Suprapubic skin (tissue), 4 donors: Measurements from ENCODE around the gene MAPK12. TPM values are rescaled to one million over a fixed set of nuclear protein-coding genes. Genes with fewer than 3 reads are reported as not detected.

Experiments used
- DNase-seq, 2 donors: peaks; one replicate each; pipeline ENCODE4 v3.0.0-alpha.2; 2019; ENCODE audit warnings: low spot score in 2 of 2
- H3K27ac ChIP-seq: fragments of 200-600 bp; sonication (generic); one replicate; pipeline ENCODE4 v1.5.1; 2019
- H3K27me3 ChIP-seq: fragments of 200-600 bp; sonication (generic); one replicate; pipeline ENCODE4 v1.5.1; 2019
- H3K36me3 ChIP-seq: fragments of 200-600 bp; sonication (generic); one replicate; pipeline ENCODE4 v1.5.1; 2019
- H3K4me1 ChIP-seq: fragments of 200-600 bp; sonication (generic); one replicate; pipeline ENCODE4 v1.5.1; 2019
- H3K4me3 ChIP-seq: fragments of 200-600 bp; sonication (generic); one replicate; pipeline ENCODE4 v1.5.1; 2019; ENCODE audit warnings: mild to moderate bottlenecking
- H3K9me3 ChIP-seq: fragments of 200-600 bp; sonication (generic); one replicate; pipeline ENCODE4 v1.5.1; 2019
- CTCF ChIP-seq, 2 donors: fragments of 200-600 bp in 1 of 2; fragments of 450-650 bp in 1 of 2; sonication (generic) in 1 of 2; IDR thresholded peaks; one replicate each; pipeline ENCODE4 v1.5.1; 2016 to 2019; ENCODE audit warnings: antibody characterized with exemption in 2 of 2, mild to moderate bottlenecking in 1 of 2, moderate library complexity in 1 of 2
- EP300 ChIP-seq: sonication (generic); formaldehyde crosslinking; IDR thresholded peaks from one replicate; pipeline ENCODE4 v1.6.1; 2017; ENCODE audit warnings: antibody characterized with exemption
- POLR2A ChIP-seq, 2 donors: fragments of 450-650 bp; IDR thresholded peaks; one replicate each; pipeline ENCODE4 v1.6.1; 2017; ENCODE audit warnings: antibody characterized with exemption in 2 of 2, mild to moderate bottlenecking in 2 of 2, moderate library complexity in 2 of 2
- POLR2AphosphoS5 ChIP-seq, 3 donors: sonication (generic); formaldehyde crosslinking; IDR thresholded peaks; one replicate each; pipeline ENCODE4 v1.6.1; 2017; ENCODE audit warnings: antibody characterized with exemption in 3 of 3
- WGBS: methylation state at CpG from one replicate; pipeline ENCODE4 v1.1.5; 2018; 5-methylcytosine and 5-hydroxymethylcytosine counted together
- total RNA-seq, 4 donors: library from RNA; depleted of rRNA; stranded (reverse); fragments of >200 nt; gene quantifications; one replicate each; pipeline ENCODE4 v1.1.0, GENCODE V29; 2016

Gene MAPK12
- total RNA-seq, 4 donors from 2014 or later = 1.3 to 5.7 (median 3.3) TPM

GRCh38 chr22:50215297-50216054 lies 46.0 kb downstream of the MAPK12 start:
- H3K9me3 ChIP-seq = no peaks in the 10 kb centered on the region
- H3K27me3 ChIP-seq = no peaks in the 10 kb centered on the region
- no peak overlapping the region for H3K4me3 ChIP-seq
- peak in 1 of 2 donors; percentile 71 for DNase-seq
- WGBS = 60% methylated on average over 14 of the region's 17 CpGs
- no peak overlapping the region for H3K27ac ChIP-seq
- TF ChIP-seq EP300 = no peak
- no peak for TF ChIP-seq CTCF (IDR thresholded peaks at IDR 0.05)
- H3K36me3 ChIP-seq = peaks cover 74% of the 10 kb centered on the region
- peaks cover 11% of the 10 kb centered on the region for H3K4me1 ChIP-seq

GRCh38 chr22:50213263-50213662 lies 48.2 kb downstream of the MAPK12 start:
- no peak for DNase-seq
- WGBS = 88% methylated on average over 9 of the region's 9 CpGs
- Histone ChIP-seq H3K27ac (no peak overlapping the region), H3K36me3 (peaks cover 73% of the 10 kb centered on the region), H3K4me3 (no peak overlapping the region), H3K9me3 (no peaks in the 10 kb centered on the region), H3K27me3 (no peaks in the 10 kb centered on the region), H3K4me1 (peaks cover 9% of the 10 kb centered on the region)
- TF ChIP-seq CTCF (IDR thresholded peaks at IDR 0.05) = no peak
- TF ChIP-seq POLR2AphosphoS5 (IDR thresholded peaks at IDR 0.05) = no peak
- TF ChIP-seq POLR2A (IDR thresholded peaks at IDR 0.05) = no peak
- no peak for TF ChIP-seq EP300

- TF ChIP-seq POLR2AphosphoS5 (IDR thresholded peaks at IDR 0.05) (no peak), EP300 (no peak), POLR2A (IDR thresholded peaks at IDR 0.05) (no peak), CTCF (IDR thresholded peaks at IDR 0.05) (no peak)
- peaks cover 17% of the 10 kb centered on the region for H3K4me1 ChIP-seq
- 88% methylated on average over 14 of the region's 14 CpGs for WGBS
- H3K27me3 ChIP-seq = no peaks in the 10 kb centered on the region
- H3K27ac ChIP-seq = no peak overlapping the region
- no peak for DNase-seq
- H3K4me3 ChIP-seq = no peak overlapping the region
- no peaks in the 10 kb centered on the region for H3K9me3 ChIP-seq
- H3K36me3 ChIP-seq = peaks cover 70% of the 10 kb centered on the region
Measured at GRCh38 chr22:50211147-50211546, 50.3 kb downstream of the MAPK12 start.

GRCh38 chr22:50210378-50211139 lies 50.9 kb downstream of the MAPK12 start:
- Histone ChIP-seq H3K27me3 (no peaks in the 10 kb centered on the region), H3K27ac (no peak overlapping the region), H3K36me3 (peaks cover 69% of the 10 kb centered on the region), H3K4me1 (peaks cover 15% of the 10 kb centered on the region), H3K4me3 (no peak overlapping the region), H3K9me3 (no peaks in the 10 kb centered on the region)
- TF ChIP-seq CTCF (IDR thresholded peaks at IDR 0.05) (no peak), POLR2AphosphoS5 (IDR thresholded peaks at IDR 0.05) (no peak), POLR2A (IDR thresholded peaks at IDR 0.05) (no peak), EP300 (no peak)
- WGBS = 90% methylated on average over 7 of the region's 32 CpGs
- no peak for DNase-seq

GRCh38 chr22:50209893-50210292 lies 51.6 kb downstream of the MAPK12 start:
- DNase-seq = no peak
- TF ChIP-seq POLR2A (IDR thresholded peaks at IDR 0.05) (no peak), EP300 (no peak), CTCF (IDR thresholded peaks at IDR 0.05) (peak; percentile 73 to 88), POLR2AphosphoS5 (IDR thresholded peaks at IDR 0.05) (no peak)
- 6% methylated on average over 8 of the region's 20 CpGs for WGBS
- no peaks in the 10 kb centered on the region for H3K9me3 ChIP-seq
- no peaks in the 10 kb centered on the region for H3K27me3 ChIP-seq
- H3K4me1 ChIP-seq = peaks cover 14% of the 10 kb centered on the region
- peaks cover 63% of the 10 kb centered on the region for H3K36me3 ChIP-seq
- H3K4me3 ChIP-seq = no peak overlapping the region
- H3K27ac ChIP-seq = no peak overlapping the region
